HG03280 (cell line): ENCODE results near the gene PRDM15.

ENCODE experiments used
- ATAC-seq: cut with Tn5 transposase; IDR thresholded peaks from one replicate; pipeline ENCODE4 v1.9.1; 2021; ENCODE audit warnings: mild to moderate bottlenecking, moderate library complexity; ENCODE audit not compliant: unreplicated experiment

PRDM15 gene

DNA sequence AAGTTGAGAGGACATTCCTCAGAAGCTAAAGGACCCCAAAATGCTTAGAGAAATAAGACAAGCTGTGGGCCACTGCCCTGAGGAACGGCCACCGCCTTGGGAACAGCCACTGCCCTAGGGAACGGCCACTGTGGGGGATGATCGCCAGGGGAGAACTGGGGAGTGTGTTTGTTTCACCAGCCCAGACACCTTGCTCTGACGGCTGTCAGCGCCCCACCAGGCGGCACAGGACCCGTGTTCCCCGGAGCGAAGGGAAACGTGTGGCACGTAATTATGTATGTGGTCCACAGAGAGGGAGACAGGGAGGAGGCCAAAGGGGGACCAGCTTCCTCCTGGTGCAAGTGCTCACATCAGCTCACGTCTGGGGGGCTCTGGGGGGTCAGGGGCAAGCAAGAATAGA lies 66.5 kb downstream of the PRDM15 start:
- no peak for ATAC-seq

DNA sequence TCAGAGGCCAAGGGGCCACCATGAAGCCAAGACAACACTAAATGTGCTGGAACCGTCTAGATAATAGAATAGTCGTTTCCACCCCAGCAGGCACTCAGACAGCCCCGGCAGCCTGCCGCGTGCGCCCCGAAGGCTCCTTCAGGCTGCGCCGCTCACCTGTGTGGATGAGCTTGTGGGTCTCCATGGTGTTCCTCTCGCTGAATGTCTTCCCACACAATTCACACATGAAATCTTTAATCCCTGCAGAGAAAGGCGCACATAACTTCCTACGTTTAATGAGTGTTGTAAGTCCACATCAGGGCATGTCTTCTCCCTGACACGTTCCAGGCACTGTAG lies 68.6 kb downstream of the PRDM15 start:
- no peak for ATAC-seq

DNA sequence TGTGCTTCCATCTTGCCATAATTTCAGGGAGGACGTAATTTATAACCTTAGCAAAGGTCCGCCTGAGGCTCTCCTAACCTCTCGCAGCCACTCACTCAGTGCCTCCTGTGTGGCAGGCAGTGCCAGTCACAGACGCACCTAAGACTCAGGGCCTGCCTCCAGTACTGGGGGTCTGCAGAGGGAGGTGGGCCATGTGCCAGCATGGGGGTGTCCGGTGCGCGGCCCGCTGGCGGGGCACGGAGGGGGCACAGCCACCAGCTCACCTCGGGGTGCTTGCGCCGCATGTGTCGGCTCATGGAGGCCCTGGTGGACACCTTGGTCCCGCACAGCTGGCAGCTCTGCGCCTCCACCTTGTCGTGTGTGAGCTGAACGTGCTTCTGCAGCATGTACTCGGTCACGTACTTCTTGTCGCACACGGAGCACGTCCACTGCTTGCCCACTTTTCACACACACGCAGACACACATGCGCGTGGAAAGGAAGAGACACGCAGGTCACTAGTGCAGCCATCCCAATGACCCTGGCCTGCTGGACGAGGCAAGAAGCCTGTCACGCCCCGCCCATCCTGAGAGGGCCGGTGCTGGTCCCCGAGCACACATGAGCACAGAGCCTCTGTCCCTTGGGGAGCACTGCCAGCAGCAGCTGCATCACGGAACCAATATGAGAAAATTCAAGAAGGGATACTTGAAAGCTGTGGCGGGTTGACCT lies 69.1 kb downstream of the PRDM15 start:
- no peak for ATAC-seq

DNA sequence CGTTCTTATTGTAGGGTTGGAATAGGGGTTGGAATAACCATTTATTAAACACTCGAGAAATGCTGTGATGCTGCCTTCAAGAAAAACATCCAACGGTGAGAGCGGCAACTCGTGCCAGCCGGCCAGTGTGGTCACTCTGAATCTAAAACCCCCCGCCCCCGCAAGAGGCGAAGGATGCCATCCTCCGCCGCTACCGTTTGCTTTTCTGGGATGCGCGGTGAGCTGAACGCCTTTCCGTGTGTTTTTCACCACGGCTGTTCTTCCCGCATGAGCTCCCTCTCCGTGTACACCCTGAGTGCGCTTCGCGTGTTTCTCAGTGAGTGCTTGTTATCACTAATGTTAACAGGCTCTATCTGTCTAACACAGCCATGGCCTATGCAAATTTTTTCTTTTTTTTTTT lies 70.3 kb downstream of the PRDM15 start:
- no peak for ATAC-seq

DNA sequence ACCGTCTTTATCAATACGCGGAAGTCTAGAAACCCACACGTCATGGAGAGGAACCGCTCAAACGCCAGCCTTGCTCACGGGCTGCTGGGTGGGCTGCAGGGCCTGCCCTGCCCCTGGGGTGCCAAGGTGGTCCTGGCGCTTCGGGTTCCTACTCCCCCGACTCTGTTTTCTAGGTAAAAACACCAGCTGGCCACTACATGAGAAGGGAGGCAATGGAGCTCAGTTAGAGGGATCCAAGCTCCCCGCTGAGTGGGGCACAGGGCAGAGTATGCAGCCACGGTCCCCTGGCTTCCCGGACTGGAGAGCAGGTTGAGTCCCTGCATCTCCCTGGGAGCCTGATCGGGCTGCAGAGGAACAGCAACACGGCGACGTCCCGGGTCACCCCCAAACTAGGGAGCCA lies 71.0 kb downstream of the PRDM15 start:
- ATAC-seq, result no peak

DNA sequence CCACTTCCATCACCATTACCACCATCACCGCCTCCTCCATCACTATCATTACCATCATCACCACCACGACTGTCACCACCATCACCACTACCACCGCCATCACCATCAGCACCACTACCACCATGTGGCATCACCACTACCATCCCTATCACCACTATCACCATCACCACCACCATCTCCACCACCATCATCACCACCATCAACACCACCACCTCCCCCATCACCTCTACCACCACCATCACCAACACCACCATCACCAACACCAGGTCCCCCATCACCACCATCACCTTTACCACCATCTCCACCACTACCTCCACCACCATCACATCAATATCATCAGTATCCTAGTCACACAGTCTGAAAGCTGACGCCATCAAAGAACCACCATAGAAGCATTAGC lies 72.4 kb downstream of the PRDM15 start:
- ATAC-seq, result no peak

DNA sequence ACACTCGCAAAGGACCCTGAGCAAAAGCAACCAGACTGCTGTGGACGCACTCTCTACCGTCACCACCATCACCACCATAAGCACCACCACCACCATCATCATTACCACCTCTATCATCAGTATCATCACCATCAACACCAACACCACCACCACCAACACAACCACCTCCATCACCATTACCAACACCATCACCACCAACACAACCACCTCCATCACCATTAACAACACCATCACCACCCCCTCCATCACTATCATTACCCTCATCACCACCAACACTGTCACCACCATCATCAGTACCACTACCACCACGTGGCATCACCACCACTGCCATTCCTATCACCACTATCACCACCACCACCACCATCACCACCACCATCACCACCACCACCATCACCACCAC lies 73.5 kb downstream of the PRDM15 start:
- no peak for ATAC-seq

DNA sequence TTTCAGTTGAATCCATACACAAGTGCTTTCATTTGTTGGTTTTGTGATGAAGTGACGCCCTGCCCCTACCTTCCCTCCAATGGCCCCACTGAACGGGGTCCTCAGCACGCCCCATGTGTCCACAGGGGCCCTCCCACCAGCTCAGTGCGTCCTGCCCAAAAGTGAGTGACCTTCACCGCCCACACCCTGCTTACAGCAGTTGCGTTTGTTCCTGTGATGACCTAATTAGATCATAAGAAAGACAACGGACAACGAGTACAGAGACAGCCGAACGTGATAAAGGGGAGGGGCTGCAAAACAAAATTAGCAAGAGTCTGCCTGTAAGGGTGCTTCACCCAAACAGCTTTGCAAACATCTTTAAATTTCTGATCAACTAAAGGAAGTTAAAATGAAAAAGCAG lies 74.1 kb downstream of the PRDM15 start:
- ATAC-seq, result no peak

DNA sequence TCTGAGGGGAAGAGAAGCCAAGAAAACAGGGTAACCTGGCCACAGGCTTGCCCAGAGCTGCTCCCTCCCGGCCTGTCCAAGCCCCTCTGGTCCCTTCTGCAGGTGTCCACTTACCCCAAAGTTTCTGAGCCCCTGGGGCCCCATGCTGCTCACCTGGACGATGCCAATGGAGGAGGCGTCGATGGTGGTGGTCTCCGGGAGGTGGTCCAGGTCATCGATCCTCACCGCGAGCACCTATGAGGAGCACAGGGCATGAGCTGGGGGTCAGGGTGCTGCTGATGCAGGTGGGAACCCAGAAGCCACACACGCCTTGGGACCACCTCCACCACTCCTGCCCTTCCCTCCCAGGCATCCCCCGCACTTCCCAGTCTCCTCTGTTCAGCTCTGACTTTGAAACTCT lies 74.8 kb downstream of the PRDM15 start:
- ATAC-seq, result no peak

DNA sequence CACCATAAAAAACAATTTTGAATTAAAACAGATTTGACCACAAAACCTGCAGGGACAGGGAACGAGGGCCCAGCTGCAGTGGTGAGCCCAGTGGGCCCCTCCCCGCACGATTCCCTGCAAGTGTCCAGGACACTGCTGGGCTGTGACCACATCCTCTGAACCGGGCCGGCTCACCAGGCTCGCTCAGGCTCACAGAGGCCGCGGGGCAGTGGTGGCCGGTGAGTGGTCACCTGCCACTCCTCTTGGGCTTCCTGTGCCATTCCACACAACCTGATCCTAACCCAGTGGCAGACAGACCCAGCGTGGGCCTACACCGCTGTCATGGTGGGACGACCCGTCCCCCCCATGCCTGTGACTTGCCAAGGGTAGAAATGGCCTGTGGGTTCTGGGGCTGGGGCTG lies 75.8 kb downstream of the PRDM15 start:
- no peak for ATAC-seq

DNA sequence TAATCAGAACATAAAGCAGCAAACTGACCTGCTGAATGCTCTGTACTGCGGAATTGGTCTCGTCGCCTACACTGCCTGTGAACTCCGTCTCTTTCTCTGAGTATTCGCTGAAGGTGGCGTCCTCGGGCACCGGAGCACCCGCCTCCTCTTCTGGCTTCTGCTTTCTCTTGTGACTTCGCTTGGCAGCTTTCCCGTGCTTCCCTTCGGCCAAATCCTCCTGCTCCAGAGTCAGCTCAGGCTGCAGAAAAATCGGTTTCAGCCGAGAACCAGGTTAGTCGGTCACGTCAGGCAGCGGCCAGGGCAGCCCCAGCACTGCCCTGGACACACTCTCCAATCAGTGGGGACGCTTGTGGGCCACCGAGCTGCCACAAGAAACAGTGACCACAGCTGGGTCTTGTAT lies 76.5 kb downstream of the PRDM15 start:
- no peak for ATAC-seq

DNA sequence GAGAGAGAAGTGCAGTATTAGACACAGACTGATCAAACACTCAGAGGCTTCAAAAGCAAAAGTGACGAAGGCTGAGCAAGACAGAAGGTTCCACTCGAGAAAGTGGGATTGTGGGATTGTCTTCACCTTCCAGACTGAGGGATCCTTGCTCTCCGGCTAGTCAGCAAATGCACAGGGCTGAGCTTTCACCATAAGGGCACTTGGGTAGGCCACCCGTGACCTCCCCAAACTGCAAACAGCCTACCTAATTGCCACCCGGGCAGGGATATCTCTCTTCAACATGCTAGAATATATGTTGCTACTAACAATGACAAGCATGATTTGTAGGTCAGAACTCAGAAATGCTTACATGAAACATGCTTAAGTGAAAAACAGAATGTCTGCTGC lies 77.0 kb downstream of the PRDM15 start:
- no peak for ATAC-seq

DNA sequence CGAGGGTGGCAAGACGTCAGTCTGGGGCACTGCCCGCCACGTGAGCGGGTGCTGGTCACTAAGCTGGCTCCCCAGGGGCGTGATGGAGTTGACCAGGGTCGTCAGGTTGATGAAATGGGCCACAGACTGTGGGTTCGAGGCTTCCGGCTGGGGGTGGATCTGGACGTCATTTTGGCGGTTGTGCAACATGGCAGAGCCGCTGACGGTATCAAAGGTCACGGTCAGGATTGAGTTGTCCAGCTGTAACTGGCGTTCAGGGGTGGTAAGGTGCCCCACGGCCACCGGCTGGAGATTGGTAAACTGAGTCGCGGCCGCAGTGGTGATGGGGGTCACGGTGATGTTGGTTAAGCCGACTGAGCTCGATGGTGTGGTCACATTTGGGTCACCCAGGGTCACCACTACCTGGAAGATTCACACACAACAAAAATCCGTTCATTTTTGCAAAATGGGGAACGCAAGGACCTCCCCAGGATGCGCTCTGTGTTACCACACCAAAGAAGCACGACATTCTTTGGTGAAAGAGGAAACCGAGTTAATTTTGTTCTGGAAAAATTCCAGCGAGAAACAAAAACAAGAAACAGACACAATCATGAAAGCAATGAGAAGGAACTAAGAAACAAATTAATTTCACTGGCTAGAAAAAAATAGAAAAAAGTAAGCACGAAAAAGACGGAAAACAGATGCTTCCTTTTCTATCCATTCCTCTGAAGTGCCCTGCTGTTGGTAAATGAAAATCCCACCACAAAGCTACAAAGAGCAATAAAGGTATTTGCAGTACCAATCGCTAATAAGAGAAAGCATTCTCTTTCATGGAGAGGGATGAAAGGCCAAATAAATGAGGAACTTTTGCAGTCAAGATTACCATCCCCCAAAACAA lies 77.6 kb downstream of the PRDM15 start:
- no peak for ATAC-seq

DNA sequence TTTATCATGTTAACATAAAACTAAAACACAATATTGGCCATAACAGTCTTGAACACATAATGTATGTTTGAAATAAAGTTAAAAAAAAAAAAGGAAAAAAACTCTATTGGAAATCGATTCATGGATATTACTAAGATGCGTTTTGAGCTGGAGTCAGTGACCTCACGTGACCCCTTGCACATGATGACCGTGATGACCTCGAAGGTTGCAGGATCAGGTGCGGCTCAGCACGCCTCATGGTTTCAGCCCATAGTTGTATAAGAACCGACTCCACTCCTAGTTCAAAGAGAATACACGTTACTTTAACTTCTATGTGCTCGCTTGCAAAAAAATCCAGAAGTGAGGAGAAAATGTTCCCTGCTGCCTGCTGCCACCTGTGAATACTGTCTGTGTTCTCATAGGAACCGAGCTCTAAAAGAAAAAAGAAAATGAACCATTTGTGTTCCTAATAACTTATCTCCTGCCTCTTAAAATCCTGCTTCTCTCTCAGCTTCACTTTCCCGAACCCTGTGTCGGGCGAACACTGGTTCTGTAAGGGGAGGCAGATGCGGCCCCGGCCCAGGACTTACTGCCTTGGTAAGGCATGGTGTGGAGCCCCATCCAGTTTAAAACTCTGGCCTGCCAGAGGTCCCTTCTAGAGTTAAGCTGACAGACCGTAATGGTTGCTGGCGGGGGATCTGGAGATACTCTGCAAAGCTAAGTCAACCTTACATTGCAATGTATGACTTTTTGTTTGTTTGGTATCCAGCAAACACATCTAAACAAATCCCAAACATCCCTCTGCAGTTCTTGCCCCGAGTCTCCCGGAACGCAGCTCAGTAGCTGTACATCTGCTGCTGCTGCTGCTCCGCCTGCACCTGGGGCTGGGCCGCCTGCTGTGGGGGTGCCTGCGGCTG lies 78.5 kb downstream of the PRDM15 start:
- ATAC-seq, result no peak

DNA sequence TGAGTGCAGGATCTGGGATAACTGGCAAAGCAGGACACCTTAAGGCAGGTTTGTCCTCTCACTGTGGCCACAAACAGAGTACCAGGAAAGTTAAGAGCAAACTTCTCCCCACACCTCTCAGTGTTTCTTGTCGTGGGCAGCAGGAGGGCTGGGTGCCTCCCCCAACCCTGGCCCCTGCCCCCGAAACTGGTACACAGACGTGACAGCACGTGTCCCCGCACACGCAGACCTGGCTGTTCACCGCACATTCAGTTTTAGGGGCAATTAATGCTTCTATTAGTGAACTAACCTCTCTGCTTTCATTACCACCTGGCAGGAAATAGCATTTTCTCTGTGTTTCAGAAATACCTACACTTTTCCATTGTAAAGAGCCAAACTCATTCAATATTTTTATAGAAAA lies 79.4 kb downstream of the PRDM15 start:
- ATAC-seq, result no peak

DNA sequence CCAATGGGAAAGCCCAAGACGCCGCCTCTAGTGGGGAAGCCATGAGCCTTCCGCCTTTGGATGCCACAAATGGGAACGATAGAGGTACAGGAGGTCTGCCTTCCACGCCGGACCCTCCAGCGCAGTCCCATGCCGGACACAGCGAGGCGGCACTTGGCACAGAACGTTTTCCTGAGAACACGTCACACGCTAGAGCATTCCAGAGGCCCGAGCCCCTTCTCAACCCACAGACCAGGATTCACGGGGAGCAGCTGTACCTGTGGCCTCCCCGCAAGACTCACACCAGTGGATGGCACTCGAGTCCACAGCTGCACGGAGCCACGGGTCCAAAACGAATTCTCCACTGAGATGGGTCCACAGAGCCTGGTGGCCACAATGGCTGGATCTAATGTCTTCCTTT lies 80.8 kb downstream of the PRDM15 start:
- no peak for ATAC-seq

DNA sequence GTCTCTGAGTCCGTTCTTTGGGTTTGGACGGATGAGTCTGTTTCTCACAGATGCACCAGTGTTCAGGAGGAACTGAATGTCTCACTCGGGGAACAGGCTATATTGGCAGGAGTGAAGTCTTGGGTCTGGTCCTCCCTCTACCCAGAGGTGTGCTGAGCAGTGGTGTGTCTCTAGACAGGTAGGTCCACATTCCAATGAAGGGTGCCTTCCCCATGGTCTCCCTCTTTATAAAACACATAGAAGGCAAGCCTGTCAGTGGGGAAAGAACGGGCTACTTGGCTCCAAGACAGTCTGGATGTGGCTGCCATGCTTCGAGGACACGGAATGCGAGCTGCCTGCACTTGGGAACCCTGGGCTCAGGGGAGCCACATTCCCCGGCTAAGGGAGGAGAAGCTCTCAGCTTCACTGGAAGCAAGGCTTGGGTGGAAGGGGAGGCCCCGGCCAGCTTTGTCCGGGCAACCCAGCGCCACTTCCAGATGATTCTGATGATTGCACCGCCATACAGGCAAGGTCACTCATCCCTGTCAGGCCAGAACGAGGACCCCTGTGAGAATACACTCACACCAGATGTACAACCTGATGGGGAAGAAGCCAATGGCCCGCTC lies 82.6 kb downstream of the PRDM15 start:
- no peak for ATAC-seq

DNA sequence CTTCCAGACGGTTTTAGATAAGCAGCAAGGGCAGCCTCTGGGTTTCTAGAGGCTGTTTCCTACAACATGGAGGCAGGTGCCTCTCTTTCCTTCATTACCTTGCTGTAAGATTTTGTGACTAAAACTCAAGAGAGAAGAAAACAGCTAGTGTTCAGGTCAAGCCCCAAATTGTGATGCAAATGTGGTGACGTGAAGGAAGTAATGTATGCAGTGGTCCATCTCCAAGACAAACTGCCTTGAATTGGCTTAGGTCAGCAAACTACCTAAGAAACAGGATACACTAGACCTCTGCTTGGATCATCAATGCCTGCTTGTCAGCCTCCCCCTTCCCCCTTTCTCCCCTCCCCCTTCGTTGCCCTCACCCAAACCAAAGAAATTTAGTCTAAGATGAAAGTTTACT lies 83.4 kb downstream of the PRDM15 start:
- ATAC-seq, result no peak

DNA sequence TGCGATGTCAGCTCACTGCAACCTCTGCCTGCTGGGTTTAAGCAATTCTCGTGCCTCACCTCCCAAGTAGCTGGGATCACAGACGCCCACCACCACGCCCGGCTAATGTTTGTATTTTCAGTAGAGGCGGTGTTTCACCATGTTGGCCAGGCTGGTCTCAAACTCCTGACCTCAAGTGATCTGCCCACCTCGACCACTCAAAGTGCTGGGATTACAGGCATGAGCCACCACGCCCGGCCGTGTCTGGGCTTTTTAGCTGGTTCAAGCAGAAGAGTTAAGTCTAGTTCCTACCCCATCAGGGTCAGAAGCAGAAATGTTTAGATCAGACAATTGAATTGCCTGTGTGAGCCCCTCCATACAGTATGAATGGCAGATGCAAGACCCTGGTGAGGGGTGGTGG lies 84.5 kb downstream of the PRDM15 start:
- no peak for ATAC-seq

DNA sequence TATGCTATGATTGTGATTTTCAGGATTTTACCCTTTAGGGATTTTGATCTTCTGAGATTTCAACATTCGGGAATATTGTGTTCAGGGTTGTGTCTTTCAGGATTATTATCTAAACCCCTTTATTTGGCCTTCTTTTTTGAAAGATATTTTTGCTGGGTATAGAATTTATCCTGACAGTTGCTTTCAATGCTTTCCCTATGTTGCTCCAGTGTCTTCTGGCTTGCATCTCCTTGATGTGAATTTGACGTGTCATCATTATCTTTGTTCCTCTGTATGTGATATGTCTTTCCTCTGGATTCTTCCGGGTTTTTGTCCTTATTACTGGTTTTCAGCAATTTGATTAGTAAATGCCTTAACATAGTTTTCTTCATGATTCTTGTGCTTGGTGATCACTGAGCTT lies 86.4 kb downstream of the PRDM15 start:
- no peak for ATAC-seq

DNA sequence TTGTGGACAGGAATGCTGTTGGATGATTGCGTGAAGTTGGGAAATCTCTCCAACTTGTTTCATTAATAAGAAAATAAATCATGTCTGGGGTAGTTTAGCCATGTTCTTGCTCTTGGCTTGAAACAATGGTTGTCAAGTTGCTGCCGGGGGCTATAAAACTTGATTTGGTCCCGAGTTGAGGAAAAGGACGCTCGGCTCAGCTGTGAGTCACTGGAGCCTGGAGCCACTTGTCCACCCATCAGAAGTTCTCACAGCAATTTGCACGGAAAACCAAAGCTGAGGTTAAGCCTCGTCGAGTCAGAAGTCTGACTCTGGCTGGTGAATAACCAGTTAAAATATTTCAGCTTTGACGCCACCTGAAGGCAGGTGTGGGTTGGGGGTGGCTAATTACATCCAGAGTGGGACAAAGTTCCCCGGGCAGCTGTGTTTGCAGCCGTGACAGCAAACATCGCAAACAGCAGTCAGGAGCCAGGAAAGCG lies 92.6 kb downstream of the PRDM15 start:
- no peak for ATAC-seq
